Measurements from ENCODE around the gene PPP1R12C. TPM values are rescaled to one million over a fixed set of nuclear protein-coding genes. Genes with fewer than 3 reads are reported as not detected.

The PPP1R12C gene
- total and polyA plus RNA-seq, 7 donors = 20.5 to 59.1 (median 28.5) TPM

GRCh38 chr19:55070466-55071128, 46.8 kb downstream of the PPP1R12C start:
- intact Hi-C loops (cut with DNase I) = no loop called here

GRCh38 chr19:55069865-55070197, 47.6 kb downstream of the PPP1R12C start:
- Histone ChIP-seq H3K4me1 (no peaks in the 10 kb centered on the region), H3K27ac (no peak overlapping the region), H3K4me3 (no peak overlapping the region), H3K36me3 (ENCODE audit: insufficient read depth in 1 of 2, low read depth in 1 of 2) (no peaks in the 10 kb centered on the region), H3K27me3 (ENCODE audit: insufficient read depth in 3 of 3, low read length in 2 of 3) (peaks cover 0 to 59% (median 34%) of the 10 kb centered on the region in 3 donors), H3K9me3 (no peaks in the 10 kb centered on the region)
- intact Hi-C loops (cut with DNase I) = no loop called here
- no peak for TF ChIP-seq CTCF (IDR thresholded peaks at IDR 0.05)
- DNase-seq (no peak), ATAC-seq (no peak)
- WGBS, 3 donors = 91 to 96% (median 92%) methylated on average over 2 of the region's 2 CpGs

More at GRCh38 chr19:55070466-55071128, 46.8 kb downstream of the PPP1R12C start:
- Histone ChIP-seq H3K36me3 (ENCODE audit: insufficient read depth in 1 of 2, low read depth in 1 of 2) (no peaks in the 10 kb centered on the region), H3K27me3 (ENCODE audit: insufficient read depth in 3 of 3, low read length in 2 of 3) (peaks cover 0 to 65% (median 32%) of the 10 kb centered on the region in 3 donors), H3K27ac (no peak overlapping the region), H3K4me1 (no peaks in the 10 kb centered on the region), H3K9me3 (no peaks in the 10 kb centered on the region), H3K4me3 (no peak overlapping the region)
- DNase-seq (no peak), ATAC-seq (no peak)
- WGBS, 3 donors = 72 to 75% (median 75%) methylated on average over 10 of the region's 10 CpGs
- no peak for TF ChIP-seq CTCF (IDR thresholded peaks at IDR 0.05)

GRCh38 chr19:55068950-55069864, 48.2 kb downstream of the PPP1R12C start:
- no peaks in the 10 kb centered on the region for H3K4me1 ChIP-seq
- DNase-seq (peak in 1 of 2 donors; percentile 56), ATAC-seq (peak in 3 of 4 donors; percentile 24 to 50 (median 44))
- intact Hi-C loops (cut with DNase I) = no loop called here
- H3K9me3 ChIP-seq = no peaks in the 10 kb centered on the region
- peaks cover 0 to 56% (median 33%) of the 10 kb centered on the region in 3 donors for H3K27me3 ChIP-seq (ENCODE audit: insufficient read depth in 3 of 3, low read length in 2 of 3)
- H3K4me3 ChIP-seq = no peak overlapping the region
- WGBS, 3 donors = 5 to 7% (median 5%) methylated on average over 24 to 30 of the region's 30 CpGs
- no peaks in the 10 kb centered on the region for H3K36me3 ChIP-seq (ENCODE audit: insufficient read depth in 1 of 2, low read depth in 1 of 2)
- no peak for TF ChIP-seq CTCF (IDR thresholded peaks at IDR 0.05)
- no peak overlapping the region for H3K27ac ChIP-seq

GRCh38 chr19:55067869-55068268, 49.6 kb downstream of the PPP1R12C start:
- no peaks in the 10 kb centered on the region for H3K36me3 ChIP-seq (ENCODE audit: insufficient read depth in 1 of 2, low read depth in 1 of 2)
- no peak overlapping the region for H3K4me3 ChIP-seq
- H3K27ac ChIP-seq = no peak overlapping the region
- TF ChIP-seq CTCF (IDR thresholded peaks at IDR 0.05) = no peak
- no peak for DNase-seq
- no peak for ATAC-seq
- WGBS, 3 donors = 21 to 31% (median 25%) methylated on average over 3 of the region's 3 CpGs
- H3K4me1 ChIP-seq = no peaks in the 10 kb centered on the region
- intact Hi-C loops (cut with DNase I) = no loop called here
- no peaks in the 10 kb centered on the region for H3K9me3 ChIP-seq
- H3K27me3 ChIP-seq (ENCODE audit: insufficient read depth in 3 of 3, low read length in 2 of 3) = peaks cover 0 to 45% (median 31%) of the 10 kb centered on the region in 3 donors
